Measurements from ENCODE around the gene SCGN.

DNA sequence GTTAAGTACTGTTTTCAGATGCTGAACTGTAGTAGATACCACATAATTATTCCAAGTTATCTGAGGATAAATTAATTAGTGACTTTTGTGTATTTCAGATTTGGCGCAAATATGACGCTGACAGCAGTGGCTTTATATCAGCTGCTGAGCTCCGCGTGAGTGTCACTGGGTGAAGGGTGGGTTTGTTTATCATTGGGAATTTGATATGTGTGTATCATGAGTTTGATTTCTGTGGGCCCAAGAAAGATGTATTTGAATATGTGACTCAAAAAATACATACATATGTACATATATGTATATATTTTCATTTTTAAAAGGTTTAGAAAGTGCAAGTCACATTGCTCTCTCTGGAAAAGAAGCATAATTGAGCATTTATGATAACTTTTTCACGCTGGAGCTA is 17.4 kb downstream of the SCGN start:
- TF ChIP-seq EZH2 (IDR thresholded peaks at IDR 0.05) (no peak), POLR2AphosphoS5 (IDR thresholded peaks at IDR 0.05; ENCODE audit: borderline replicate concordance, low read depth, low read length) (no peak), FOXP2 (optimal IDR thresholded peaks at IDR 0.05; ENCODE audit: control extremely low read depth, extremely low read length, insufficient read depth) (no peak)
